Large intestine (tissue), 3 donors: ENCODE data around the gene MRPL48. TPM values are rescaled to one million over a fixed set of nuclear protein-coding genes. Genes with fewer than 3 reads are reported as not detected.

ENCODE experiments used
- DNase-seq, 2 donors: peaks; one replicate each; pipeline versions ENCODE4 v3.0.0 to v3.0.0-alpha.2; 2013
- H3K27ac ChIP-seq: one replicate; pipeline ENCODE4 v1.5.1; 2013; ENCODE audit warnings: low read length
- H3K27me3 ChIP-seq: 2 replicates; pipeline ENCODE4 v1.6.1; 2013; ENCODE audit warnings: low read length; ENCODE audit not compliant: control insufficient read depth, insufficient read depth
- H3K36me3 ChIP-seq: 2 replicates; pipeline ENCODE4 v1.6.1; 2013; ENCODE audit warnings: low read length; ENCODE audit not compliant: control insufficient read depth, insufficient read depth
- H3K4me1 ChIP-seq: one replicate; pipeline ENCODE4 v1.6.1; 2013; ENCODE audit warnings: low read length; ENCODE audit not compliant: control insufficient read depth, insufficient read depth
- H3K4me3 ChIP-seq: one replicate; pipeline ENCODE4 v1.5.1; 2013; ENCODE audit warnings: low read length
- H3K9me3 ChIP-seq: one replicate; pipeline ENCODE4 v1.6.1; 2013; ENCODE audit warnings: mild to moderate bottlenecking, low read depth, low read length, moderate library complexity; ENCODE audit not compliant: control insufficient read depth
- WGBS: methylation state at CpG from one replicate; pipeline ENCODE4 v1.1.5; 2013; ENCODE audit warnings: low lambda C conversion rate; ENCODE audit not compliant: insufficient coverage; 5-methylcytosine and 5-hydroxymethylcytosine counted together
- polyA plus RNA-seq: library from polyadenylated mRNA; unstranded; fragments of 120-200 nt; gene quantifications from one replicate; pipeline ENCODE4 v1.2.1, GENCODE V29; 2013

Gene MRPL48
- polyA plus RNA-seq, 1 donor, result 49.2 TPM

GRCh38 chr11:73883856-73884255, 96.2 kb downstream of the MRPL48 start:
- Histone ChIP-seq H3K4me3 (no peak overlapping the region), H3K9me3 (no peaks in the 10 kb centered on the region), H3K4me1 (no peaks in the 10 kb centered on the region), H3K36me3 (peaks cover 16% of the 10 kb centered on the region), H3K27ac (no peak overlapping the region), H3K27me3 (no peaks in the 10 kb centered on the region)
- DNase-seq, result no peak
- 100% methylated on average over 1 of the region's 2 CpGs for WGBS

GRCh38 chr11:73888244-73888643, 100.6 kb downstream of the MRPL48 start:
- Histone ChIP-seq H3K4me1 (no peaks in the 10 kb centered on the region), H3K27me3 (no peaks in the 10 kb centered on the region), H3K27ac (no peak overlapping the region), H3K4me3 (no peak overlapping the region), H3K9me3 (no peaks in the 10 kb centered on the region), H3K36me3 (peaks cover 31% of the 10 kb centered on the region)
- DNase-seq, result no peak
- WGBS, result no CpG with 5 or more reads among the region's 3 CpGs

- no peak overlapping the region for H3K27ac ChIP-seq
- DNase-seq, result no peak
- no CpG with 5 or more reads among the region's 1 CpG for WGBS
- H3K36me3 ChIP-seq, result peaks cover 32% of the 10 kb centered on the region
- H3K4me3 ChIP-seq, result no peak overlapping the region
- no peaks in the 10 kb centered on the region for H3K9me3 ChIP-seq
- no peaks in the 10 kb centered on the region for H3K27me3 ChIP-seq
- no peaks in the 10 kb centered on the region for H3K4me1 ChIP-seq
Measured at GRCh38 chr11:73889019-73889418, 101.3 kb downstream of the MRPL48 start.

- Histone ChIP-seq H3K9me3 (no peaks in the 10 kb centered on the region), H3K36me3 (peaks cover 32% of the 10 kb centered on the region), H3K4me3 (no peak overlapping the region), H3K4me1 (no peaks in the 10 kb centered on the region), H3K27ac (no peak overlapping the region), H3K27me3 (no peaks in the 10 kb centered on the region)
- DNase-seq, result no peak
- WGBS, result no CpG with 5 or more reads among the region's 1 CpG
Measured at GRCh38 chr11:73889536-73889935, 101.9 kb downstream of the MRPL48 start.

GRCh38 chr11:73893041-73893440, 105.4 kb downstream of the MRPL48 start:
- DNase-seq, result no peak
- Histone ChIP-seq H3K27me3 (no peaks in the 10 kb centered on the region), H3K9me3 (no peaks in the 10 kb centered on the region), H3K4me3 (no peak overlapping the region), H3K4me1 (no peaks in the 10 kb centered on the region), H3K27ac (no peak overlapping the region), H3K36me3 (peaks cover 31% of the 10 kb centered on the region)
- 100% methylated on average over 2 of the region's 3 CpGs for WGBS

GRCh38 chr11:73894725-73895335, 107.2 kb downstream of the MRPL48 start:
- Histone ChIP-seq H3K4me1 (no peaks in the 10 kb centered on the region), H3K36me3 (peaks cover 30% of the 10 kb centered on the region), H3K4me3 (no peak overlapping the region), H3K9me3 (no peaks in the 10 kb centered on the region), H3K27ac (no peak overlapping the region), H3K27me3 (no peaks in the 10 kb centered on the region)
- no CpG with 5 or more reads among the region's 5 CpGs for WGBS
- no peak for DNase-seq

- Histone ChIP-seq H3K4me3 (no peak overlapping the region), H3K27me3 (no peaks in the 10 kb centered on the region), H3K27ac (no peak overlapping the region), H3K9me3 (no peaks in the 10 kb centered on the region), H3K36me3 (peaks cover 34% of the 10 kb centered on the region), H3K4me1 (no peaks in the 10 kb centered on the region)
- WGBS, result no CpG with 5 or more reads among the region's 1 CpG
- no peak for DNase-seq
Measured at GRCh38 chr11:73902303-73902702, 114.6 kb downstream of the MRPL48 start.

GRCh38 chr11:73907191-73907590, 119.5 kb downstream of the MRPL48 start:
- Histone ChIP-seq H3K27ac (no peak overlapping the region), H3K4me3 (no peak overlapping the region), H3K27me3 (no peaks in the 10 kb centered on the region), H3K4me1 (peaks cover 9% of the 10 kb centered on the region), H3K9me3 (no peaks in the 10 kb centered on the region), H3K36me3 (peaks cover 35% of the 10 kb centered on the region)
- no CpG with 5 or more reads among the region's 4 CpGs for WGBS
- DNase-seq, result no peak

- no peaks in the 10 kb centered on the region for H3K27me3 ChIP-seq
- H3K9me3 ChIP-seq, result no peaks in the 10 kb centered on the region
- WGBS, result 100% methylated on average over 1 of the region's 2 CpGs
- no peak overlapping the region for H3K4me3 ChIP-seq
- H3K36me3 ChIP-seq, result peaks cover 42% of the 10 kb centered on the region
- DNase-seq, result peak; percentile 35 to 79
- H3K4me1 ChIP-seq, result peaks cover 21% of the 10 kb centered on the region
- H3K27ac ChIP-seq, result peak overlapping the region; percentile 64
Measured at GRCh38 chr11:73912026-73912425, 124.4 kb downstream of the MRPL48 start.

GRCh38 chr11:73913472-73913871, 125.8 kb downstream of the MRPL48 start:
- H3K36me3 ChIP-seq, result peaks cover 46% of the 10 kb centered on the region
- H3K9me3 ChIP-seq, result no peaks in the 10 kb centered on the region
- no peak for DNase-seq
- no peak overlapping the region for H3K4me3 ChIP-seq
- H3K4me1 ChIP-seq, result peaks cover 21% of the 10 kb centered on the region
- no peak overlapping the region for H3K27ac ChIP-seq
- no peaks in the 10 kb centered on the region for H3K27me3 ChIP-seq

- Histone ChIP-seq H3K4me1 (peaks cover 21% of the 10 kb centered on the region), H3K27me3 (no peaks in the 10 kb centered on the region), H3K27ac (peak overlapping the region; percentile 2), H3K9me3 (no peaks in the 10 kb centered on the region), H3K4me3 (no peak overlapping the region), H3K36me3 (peaks cover 51% of the 10 kb centered on the region)
- WGBS, result no CpG with 5 or more reads among the region's 4 CpGs
- peak in 1 of 2 donors; percentile 52 for DNase-seq
Measured at GRCh38 chr11:73914284-73914683, 126.6 kb downstream of the MRPL48 start.
